Limb (tissue), 2 donors: ENCODE results near the gene RTEL1.
A peak's percentile ranks its signal among the peaks of the same experiment; 100 is the strongest.

Source experiments
- DNase-seq, 2 donors: peaks; one replicate each; pipeline ENCODE4 v3.0.0-alpha.2; 2016; ENCODE audit errors: extremely low spot score in 2 of 2

Gene RTEL1

DNA sequence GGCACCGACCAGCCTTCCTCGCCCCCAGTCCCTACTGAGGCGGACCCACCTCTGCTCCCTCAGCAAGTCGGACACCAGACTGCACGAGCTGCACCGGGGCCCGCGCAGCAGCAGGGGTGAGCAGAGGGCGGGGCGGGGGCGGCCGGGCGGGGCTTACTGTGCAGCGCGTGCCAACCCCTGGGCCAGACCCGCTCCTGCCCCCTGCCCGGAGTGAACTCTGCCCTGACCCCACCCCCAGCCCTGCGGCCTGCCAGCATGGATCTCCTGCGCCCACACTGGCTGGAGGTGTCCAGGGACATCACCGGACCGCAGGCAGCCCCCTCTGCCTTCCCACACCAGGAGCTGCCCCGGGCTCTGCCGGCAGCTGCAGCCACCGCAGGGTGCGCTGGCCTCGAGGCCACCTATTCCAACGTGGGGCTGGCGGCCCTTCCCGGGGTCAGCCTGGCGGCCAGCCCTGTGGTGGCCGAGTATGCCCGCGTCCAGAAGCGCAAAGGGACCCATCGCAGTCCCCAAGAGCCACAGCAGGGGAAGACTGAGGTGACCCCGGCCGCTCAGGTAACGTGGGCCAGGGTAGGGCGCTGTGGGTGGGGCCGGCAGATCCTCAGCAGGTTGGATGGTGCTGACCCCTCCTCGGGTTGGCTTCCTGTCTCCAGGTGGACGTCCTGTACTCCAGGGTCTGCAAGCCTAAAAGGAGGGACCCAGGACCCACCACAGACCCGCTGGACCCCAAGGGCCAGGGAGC, 80.0 kb downstream of the RTEL1 start:
- DNase-seq: no peak

DNA sequence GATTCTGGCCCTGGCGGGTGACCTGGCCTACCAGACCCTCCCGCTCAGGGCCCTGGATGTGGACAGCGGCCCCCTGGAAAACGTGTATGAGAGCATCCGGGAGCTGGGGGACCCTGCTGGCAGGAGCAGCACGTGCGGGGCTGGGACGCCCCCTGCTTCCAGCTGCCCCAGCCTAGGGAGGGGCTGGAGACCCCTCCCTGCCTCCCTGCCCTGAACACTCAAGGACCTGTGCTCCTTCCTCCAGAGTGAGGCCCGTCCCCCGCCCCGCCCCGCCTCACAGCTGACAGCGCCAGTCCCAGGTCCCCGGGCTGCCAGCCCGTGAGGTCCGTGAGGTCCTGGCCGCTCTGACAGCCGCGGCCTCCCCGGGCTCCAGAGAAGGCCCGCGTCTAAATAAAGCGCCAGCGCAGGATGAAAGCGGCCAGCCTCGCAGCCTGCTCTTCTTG, 80.6 kb downstream of the RTEL1 start:
- DNase-seq: peak; percentile 31 to 70

DNA sequence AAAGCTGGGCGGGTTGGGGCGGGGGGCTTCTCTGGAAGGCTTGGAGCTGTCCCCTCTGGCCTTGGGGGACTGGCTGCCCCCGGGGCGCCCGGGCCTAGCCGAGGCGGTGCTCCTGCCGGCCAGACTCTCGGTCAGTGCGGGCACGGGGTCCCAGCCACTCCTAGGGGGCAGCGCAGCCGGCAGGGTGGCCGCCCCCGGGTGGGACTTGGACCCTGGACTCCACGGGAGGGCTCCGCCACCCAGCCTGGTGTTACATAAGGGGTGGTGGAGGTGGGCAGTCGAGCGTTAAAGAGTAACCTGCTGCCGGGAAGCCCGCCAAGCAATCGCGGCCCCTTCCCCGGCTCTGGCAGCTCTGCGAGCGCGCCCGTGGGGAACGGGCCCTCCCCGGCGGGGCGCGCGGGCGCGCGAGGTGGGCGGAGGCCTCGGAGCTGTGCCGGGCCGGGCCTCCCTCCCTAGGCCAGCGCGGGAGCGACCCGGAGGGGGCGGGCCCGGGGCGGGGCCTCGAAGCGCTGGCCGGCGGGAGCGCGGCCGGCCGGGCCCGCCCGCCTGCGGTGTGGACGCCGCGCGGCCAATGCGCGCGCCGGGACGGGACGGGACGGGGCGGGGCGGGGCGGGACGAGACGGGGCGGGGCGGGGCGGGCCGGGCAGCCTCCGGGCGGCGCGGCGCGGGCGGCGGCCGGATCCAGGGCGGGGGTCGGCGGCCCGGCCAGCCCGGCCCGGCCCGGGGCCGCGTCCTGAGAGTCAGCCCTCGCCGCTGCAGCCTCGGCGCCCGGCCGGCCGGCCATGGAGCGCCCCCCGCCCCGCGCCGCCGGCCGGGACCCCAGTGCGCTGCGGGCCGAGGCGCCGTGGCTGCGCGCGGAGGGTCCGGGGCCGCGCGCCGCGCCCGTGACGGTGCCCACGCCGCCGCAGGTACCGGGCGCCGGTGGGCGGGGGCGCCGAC, 81.3 kb downstream of the RTEL1 start, which contains the start of gene SLC2A4RG:
Gene SLC2A4RG, plus strand, starts transcription at position 647 of the 940 bp plus-strand sequence. Its CDS starts 137 bp downstream, at position 784.
- DNase-seq: peak; percentile 71 to 84

DNA sequence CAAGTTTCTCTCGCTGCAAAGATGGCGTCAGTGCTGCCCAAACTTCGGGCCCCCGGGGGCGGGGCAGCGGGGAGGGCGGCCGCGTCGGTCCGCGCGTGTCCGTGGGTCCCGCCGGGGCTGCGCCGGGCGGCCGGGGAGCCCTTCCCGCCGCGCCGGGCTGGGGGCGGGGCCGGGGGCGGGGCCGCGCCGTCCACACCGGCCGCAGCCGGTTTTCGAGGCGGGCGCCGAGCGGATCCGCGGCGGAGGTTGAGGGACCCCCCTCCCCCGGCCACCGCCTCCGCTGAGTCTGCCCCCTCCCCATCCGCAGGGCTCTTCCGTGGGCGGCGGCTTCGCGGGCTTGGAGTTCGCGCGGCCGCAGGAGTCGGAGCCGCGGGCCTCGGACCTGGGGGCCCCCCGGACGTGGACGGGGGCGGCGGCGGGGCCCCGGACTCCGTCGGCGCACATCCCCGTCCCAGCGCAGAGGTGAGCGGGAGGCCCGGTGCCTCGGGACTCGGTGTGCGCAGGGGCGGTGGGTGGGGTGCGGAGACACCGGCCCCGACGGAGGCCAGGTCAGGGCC, 82.0 kb downstream of the RTEL1 start:
- peak; percentile 15 to 74 for DNase-seq

DNA sequence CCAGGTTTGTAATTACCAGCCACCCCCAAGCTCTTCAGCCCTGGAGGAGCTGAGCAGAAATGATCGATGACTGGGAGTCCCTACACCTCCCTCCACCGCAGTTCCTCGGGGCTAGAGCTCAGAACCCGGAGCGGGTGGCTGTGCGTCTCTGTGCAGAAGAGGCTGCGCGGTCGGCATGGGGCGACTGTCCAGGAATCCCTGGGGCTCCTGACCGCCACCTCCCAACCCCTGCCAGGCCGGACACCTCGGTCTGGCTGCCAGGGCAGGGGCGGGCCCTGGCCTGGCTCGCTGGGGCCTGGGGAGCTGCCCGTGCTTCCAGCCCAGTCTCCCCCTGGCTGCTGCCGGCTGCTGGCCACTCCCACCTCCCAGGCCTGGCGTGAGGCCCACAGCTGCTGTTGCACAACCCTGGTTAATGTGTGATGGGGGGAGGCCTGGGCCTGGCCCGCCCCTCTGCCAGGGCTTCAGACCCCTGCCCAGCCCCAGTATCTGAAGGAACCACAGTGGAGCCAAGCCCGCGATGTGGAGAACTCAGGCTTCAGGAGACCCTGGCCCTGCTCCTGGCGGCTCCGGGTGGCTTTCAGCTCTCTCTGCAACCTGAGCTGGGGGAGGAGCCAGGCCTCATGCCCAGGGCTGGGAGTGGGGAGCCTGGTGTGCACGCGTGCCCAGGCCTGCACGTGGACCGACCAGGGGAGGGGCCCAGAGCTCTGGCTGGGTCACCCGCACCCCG, 82.7 kb downstream of the RTEL1 start:
- peak; percentile 86 to 92 for DNase-seq

DNA sequence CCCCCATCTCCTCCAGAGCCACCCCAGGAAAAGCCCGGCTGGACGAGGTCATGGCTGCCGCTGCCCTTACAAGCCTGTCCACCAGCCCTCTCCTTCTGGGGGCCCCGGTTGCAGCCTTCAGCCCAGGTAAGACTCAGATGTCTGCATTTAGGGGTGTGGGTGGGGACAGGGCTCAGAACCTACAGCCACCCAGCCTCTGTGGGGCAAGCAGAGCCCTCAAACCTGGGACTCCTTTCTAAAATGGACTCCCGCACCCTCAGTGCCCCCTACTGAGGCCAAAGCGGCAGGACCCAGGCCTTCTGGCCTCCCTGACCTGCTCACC, 83.2 kb downstream of the RTEL1 start:
- no peak for DNase-seq

DNA sequence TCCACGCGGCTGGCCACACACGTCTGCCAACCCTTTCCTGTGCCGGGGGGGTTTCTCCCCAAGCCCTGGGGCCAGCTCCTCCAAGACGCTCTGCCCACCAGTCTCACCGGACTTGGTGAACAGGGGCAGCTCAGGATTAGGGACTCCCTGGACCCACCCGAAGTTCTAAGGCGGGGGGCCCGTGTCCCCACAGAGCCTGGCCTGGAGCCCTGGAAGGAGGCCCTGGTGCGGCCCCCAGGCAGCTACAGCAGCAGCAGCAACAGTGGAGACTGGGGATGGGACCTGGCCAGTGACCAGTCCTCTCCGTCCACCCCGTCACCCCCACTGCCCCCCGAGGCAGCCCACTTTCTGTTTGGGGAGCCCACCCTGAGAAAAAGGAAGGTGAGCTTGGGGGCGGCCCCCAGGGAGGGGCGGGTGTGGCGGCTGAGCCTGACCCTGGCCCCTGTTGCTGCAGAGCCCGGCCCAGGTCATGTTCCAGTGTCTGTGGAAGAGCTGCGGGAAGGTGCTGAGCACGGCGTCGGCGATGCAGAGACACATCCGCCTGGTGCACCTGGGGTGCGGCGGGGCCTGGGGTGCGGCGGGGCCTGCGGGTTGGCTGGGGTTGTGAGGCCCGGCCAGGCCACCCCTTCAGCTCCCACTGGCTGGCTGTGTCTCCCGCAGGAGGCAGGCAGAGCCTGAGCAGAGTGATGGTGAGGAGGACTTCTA, 83.7 kb downstream of the RTEL1 start:
- DNase-seq: no peak

DNA sequence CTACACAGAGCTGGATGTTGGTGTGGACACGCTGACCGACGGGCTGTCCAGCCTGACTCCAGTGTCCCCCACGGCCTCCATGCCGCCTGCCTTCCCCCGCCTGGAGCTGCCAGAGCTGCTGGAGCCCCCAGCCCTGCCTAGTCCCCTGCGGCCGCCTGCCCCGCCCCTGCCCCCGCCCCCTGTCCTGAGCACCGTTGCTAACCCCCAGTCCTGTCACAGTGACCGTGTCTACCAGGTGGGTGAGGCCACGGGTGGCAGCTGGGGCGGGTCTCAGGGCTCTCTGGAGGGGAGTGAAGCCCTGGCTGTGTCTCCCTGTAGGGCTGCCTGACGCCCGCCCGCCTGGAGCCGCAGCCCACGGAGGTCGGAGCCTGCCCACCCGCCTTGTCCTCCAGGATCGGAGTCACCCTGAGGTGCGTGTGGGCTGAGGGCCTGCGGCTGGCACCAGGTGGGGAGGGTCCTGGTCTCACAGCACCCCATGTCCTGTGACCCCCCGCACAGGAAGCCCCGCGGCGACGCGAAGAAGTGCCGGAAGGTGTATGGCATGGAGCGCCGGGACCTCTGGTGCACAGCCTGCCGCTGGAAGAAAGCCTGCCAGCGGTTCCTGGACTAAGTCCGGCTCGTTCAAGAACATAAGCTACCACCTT, 84.4 kb downstream of the RTEL1 start:
- DNase-seq: no peak

DNA sequence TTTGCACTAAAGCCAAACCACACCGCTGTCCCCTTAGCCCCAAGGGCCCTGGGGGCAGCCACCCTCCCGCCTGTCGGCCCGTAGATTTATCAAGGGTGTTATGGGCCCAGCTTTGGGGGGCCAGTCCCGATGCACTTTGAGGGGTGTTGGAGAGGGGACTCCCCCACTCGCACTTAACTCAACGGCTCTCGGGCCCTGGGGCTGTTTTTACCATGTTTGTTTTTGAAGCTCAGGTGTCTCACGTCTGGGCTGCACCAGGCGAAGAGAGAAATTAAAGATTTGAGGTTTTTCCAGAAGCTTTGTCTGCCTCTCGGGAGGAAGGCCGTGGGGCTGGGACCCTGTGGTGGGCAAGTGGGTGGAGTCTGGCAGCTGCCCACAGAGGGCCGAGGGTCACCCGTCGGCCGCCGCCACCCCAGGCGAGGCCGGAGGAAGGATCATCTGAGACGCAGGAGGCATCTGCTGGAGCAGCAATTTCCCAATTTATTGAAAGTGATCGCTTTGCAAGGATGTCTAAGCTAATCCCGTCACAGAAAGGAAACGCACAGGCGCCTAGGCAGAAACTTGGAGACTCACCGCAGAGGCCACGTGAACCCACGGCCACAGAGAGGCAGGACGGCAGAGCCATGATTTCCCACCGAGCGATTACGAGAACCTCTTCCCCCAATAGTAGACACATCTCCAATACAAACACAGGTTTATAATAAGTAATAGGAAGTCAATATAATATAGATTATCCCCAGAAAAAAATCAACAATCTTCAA, 85.3 kb downstream of the RTEL1 start:
- DNase-seq: no peak

DNA sequence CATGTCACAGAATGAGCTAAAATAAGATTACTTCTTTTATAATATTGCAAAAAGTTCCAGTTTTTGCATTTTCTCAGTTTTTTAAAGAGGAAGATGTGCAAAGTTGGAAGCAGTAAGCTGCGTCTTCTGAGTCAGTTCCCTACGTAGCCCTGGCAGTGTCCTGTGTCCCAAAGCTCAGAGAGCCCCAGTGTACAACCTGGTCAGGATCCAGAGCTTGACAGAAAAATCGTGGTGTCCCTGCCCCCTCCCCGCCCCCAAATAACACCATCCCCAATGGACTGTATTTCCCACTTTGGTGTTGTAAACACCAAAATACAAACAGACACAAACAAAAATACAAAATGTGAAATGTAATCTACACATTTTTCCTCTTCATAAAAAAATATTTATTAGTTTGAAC, 86.0 kb downstream of the RTEL1 start:
- no peak for DNase-seq

DNA sequence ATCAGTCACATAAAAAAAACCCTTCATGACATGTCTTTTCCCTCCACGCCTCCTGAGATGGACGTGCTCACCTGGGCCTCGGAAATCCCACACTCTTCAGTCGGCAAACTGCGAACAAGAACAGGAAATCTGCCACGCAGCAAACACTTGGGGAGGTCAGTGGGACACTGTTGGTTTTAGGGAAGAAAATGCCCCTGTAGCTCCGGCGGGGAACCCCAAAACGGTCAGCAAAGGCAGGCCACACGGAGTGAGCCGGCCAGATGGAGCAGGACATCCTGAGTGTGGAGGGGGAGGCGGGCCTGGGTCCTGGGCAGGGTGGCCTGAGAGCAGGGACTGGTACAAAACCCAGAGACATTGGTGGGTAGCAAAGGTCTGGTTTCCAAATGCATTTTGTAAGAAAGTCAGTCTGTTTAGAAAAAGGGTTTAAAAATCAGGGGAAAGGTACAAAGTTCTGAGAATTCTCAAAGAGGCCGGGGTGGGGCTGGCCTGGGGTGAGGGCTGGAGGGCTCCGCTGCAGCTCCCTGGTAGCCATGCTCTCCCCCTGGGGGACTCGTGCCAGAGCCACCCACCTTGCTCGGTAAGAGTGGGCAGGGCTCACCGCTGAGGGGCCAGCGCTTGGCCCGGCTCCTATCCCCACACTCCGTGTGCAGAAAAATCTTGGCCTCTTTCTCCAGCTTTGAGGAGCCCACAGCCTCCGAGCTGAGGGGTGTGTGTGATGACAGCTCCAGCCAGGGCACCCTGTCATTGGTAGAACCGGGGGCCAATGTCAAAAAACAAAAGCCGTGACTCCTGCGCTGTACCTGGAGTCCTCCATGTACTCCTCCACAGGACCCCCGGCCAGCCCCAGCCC, 86.7 kb downstream of the RTEL1 start:
- peak in 1 of 2 donors; percentile 20 for DNase-seq

DNA sequence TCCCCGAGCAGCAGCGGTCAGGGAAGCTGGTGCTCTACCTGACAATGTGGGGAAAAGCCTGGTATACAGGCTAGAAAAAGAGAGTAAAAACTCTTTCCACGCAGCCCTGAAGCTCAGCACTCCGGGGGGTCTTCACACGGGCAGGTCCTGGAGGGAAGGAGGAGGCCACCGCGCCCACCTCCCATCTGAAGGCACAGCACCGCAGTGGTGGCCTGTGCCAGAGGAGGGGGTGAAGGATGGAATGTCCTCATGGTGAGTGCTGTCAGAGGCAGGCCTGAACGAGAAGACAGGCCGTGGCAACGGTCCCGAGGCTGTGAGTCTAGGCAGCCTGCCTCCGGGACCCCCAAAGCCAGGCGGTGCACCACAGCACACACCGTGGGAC, 87.3 kb downstream of the RTEL1 start:
- DNase-seq: peak in 1 of 2 donors; percentile 20
